BLaER1 (cell line): Measurements from ENCODE around the gene ARHGEF33.

Source experiments
- H3K27ac ChIP-seq: shearing (Covaris generic); formaldehyde crosslinking; 2 replicates; pipeline ENCODE4 v1.8.1; 2022
- H3K27me3 ChIP-seq: shearing (Covaris generic); formaldehyde crosslinking; 2 replicates; pipeline ENCODE4 v1.8.1; 2022
- H3K36me3 ChIP-seq: shearing (Covaris generic); formaldehyde crosslinking; 2 replicates; pipeline ENCODE4 v1.8.1; 2022
- H3K4me1 ChIP-seq: shearing (Covaris generic); formaldehyde crosslinking; 2 replicates; pipeline ENCODE4 v1.8.1; 2022
- H3K4me2 ChIP-seq: shearing (Covaris generic); formaldehyde crosslinking; 2 replicates; pipeline ENCODE4 v1.8.1; 2022
- H3K4me3 ChIP-seq: shearing (Covaris generic); formaldehyde crosslinking; 2 replicates; pipeline ENCODE4 v1.8.1; 2022
- H3K9ac ChIP-seq: shearing (Covaris generic); formaldehyde crosslinking; 2 replicates; pipeline ENCODE4 v1.8.1; 2022
- H3K9me3 ChIP-seq: shearing (Covaris generic); formaldehyde crosslinking; 2 replicates; pipeline ENCODE4 v1.8.1; 2022
- H4K20me1 ChIP-seq: shearing (Covaris generic); formaldehyde crosslinking; 2 replicates; pipeline ENCODE4 v1.8.1; 2022
- Cebpa-rat ChIP-seq: shearing (Covaris generic); IDR thresholded peaks from 2 replicates; pipeline ENCODE4 v1.8.1; 2022

The ARHGEF33 gene

GRCh38 chr2:38907242-38907641, 17.6 kb downstream of the ARHGEF33 start:
- H3K36me3 ChIP-seq: no peaks in the 10 kb centered on the region
- TF ChIP-seq Cebpa-rat: no peak
- H3K9me3 ChIP-seq: no peaks in the 10 kb centered on the region
- H3K27me3 ChIP-seq: no peaks in the 10 kb centered on the region
- H3K4me1 ChIP-seq: no peaks in the 10 kb centered on the region
- no peak overlapping the region for H3K4me2 ChIP-seq
- H3K9ac ChIP-seq: no peak overlapping the region
- no peaks in the 10 kb centered on the region for H4K20me1 ChIP-seq
- no peak overlapping the region for H3K27ac ChIP-seq
- H3K4me3 ChIP-seq: no peak overlapping the region

- Histone ChIP-seq H3K4me3 (no peak overlapping the region), H3K4me2 (no peak overlapping the region), H3K36me3 (no peaks in the 10 kb centered on the region), H3K27me3 (no peaks in the 10 kb centered on the region), H4K20me1 (no peaks in the 10 kb centered on the region), H3K9me3 (no peaks in the 10 kb centered on the region), H3K4me1 (no peaks in the 10 kb centered on the region), H3K9ac (no peak overlapping the region), H3K27ac (no peak overlapping the region)
- no peak for TF ChIP-seq Cebpa-rat
Measured at GRCh38 chr2:38907743-38908562, 18.3 kb downstream of the ARHGEF33 start.

DNA sequence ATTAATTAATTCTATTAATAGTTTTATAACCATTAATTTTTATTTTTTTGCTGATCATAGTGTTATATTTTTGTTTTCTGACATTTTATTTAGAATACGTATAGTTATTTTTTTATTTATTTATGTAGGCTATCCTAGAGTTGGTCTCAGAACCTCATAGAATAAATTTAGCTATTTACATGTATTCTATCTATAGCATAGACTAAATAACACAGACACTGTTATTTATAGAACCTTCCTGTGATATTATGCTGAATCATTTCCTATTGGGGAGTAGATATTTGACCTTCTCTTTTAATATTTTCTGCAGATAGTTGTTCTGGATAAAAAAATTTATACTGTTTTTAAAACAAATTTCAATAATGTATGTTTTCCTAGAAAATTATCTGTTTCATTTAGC, 20.2 kb downstream of the ARHGEF33 start:
- Histone ChIP-seq H4K20me1 (no peaks in the 10 kb centered on the region), H3K4me1 (no peaks in the 10 kb centered on the region), H3K4me3 (no peak overlapping the region), H3K9ac (no peak overlapping the region), H3K27ac (no peak overlapping the region), H3K36me3 (no peaks in the 10 kb centered on the region), H3K27me3 (no peaks in the 10 kb centered on the region), H3K4me2 (no peak overlapping the region), H3K9me3 (no peaks in the 10 kb centered on the region)
- no peak for TF ChIP-seq Cebpa-rat

DNA sequence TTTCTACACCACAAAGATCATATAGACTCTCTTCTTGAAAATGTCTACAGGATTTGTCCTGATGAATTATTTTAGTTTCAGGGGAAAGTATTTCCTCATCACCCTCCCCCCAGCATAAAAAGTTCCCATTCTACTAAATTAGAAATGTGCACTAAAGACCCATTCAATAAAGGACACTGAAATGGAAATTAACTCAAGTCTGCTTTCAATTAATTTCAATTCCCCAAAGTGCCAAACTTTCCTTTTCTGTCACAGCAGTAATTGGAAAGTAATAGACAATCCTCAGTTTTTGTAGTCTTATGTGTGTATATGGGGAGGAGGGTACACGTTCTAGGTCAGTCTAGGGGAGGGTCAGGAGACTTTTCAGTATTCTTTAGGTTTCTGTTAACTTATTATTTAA, 21.5 kb downstream of the ARHGEF33 start:
- Histone ChIP-seq H3K9ac (no peak overlapping the region), H3K4me2 (no peak overlapping the region)
- TF ChIP-seq Cebpa-rat: no peak

GRCh38 chr2:38912619-38913018, 22.9 kb downstream of the ARHGEF33 start:
- Histone ChIP-seq H3K27ac (no peak overlapping the region), H3K36me3 (no peaks in the 10 kb centered on the region), H3K4me1 (no peaks in the 10 kb centered on the region), H3K4me2 (no peak overlapping the region), H3K9me3 (no peaks in the 10 kb centered on the region), H4K20me1 (no peaks in the 10 kb centered on the region), H3K9ac (no peak overlapping the region), H3K27me3 (no peaks in the 10 kb centered on the region), H3K4me3 (no peak overlapping the region)
- no peak for TF ChIP-seq Cebpa-rat

More for the DNA sequence above, 21.5 kb downstream of the ARHGEF33 start:
- no peak overlapping the region for H3K27ac ChIP-seq
- no peaks in the 10 kb centered on the region for H3K27me3 ChIP-seq
- no peaks in the 10 kb centered on the region for H3K4me1 ChIP-seq
- no peaks in the 10 kb centered on the region for H3K36me3 ChIP-seq
- H3K9me3 ChIP-seq: no peaks in the 10 kb centered on the region
- no peaks in the 10 kb centered on the region for H4K20me1 ChIP-seq
- H3K4me3 ChIP-seq: no peak overlapping the region

GRCh38 chr2:38922389-38922788, 32.7 kb downstream of the ARHGEF33 start:
- Histone ChIP-seq H3K36me3 (no peaks in the 10 kb centered on the region), H3K4me2 (no peak overlapping the region), H3K9me3 (no peaks in the 10 kb centered on the region), H3K4me3 (no peak overlapping the region), H3K27me3 (no peaks in the 10 kb centered on the region), H3K27ac (no peak overlapping the region), H3K9ac (no peak overlapping the region), H3K4me1 (no peaks in the 10 kb centered on the region), H4K20me1 (no peaks in the 10 kb centered on the region)
- no peak for TF ChIP-seq Cebpa-rat

- Histone ChIP-seq H3K4me3 (no peak overlapping the region), H3K27ac (no peak overlapping the region), H4K20me1 (no peaks in the 10 kb centered on the region), H3K4me1 (no peaks in the 10 kb centered on the region), H3K27me3 (no peaks in the 10 kb centered on the region), H3K4me2 (no peak overlapping the region), H3K9me3 (no peaks in the 10 kb centered on the region), H3K36me3 (no peaks in the 10 kb centered on the region), H3K9ac (no peak overlapping the region)
- TF ChIP-seq Cebpa-rat: no peak
Measured at GRCh38 chr2:38922902-38923301, 33.2 kb downstream of the ARHGEF33 start.

- no peaks in the 10 kb centered on the region for H3K36me3 ChIP-seq
- no peak overlapping the region for H3K27ac ChIP-seq
- TF ChIP-seq Cebpa-rat: no peak
- H3K27me3 ChIP-seq: no peaks in the 10 kb centered on the region
- no peak overlapping the region for H3K9ac ChIP-seq
- no peaks in the 10 kb centered on the region for H3K4me1 ChIP-seq
- no peaks in the 10 kb centered on the region for H3K9me3 ChIP-seq
- no peaks in the 10 kb centered on the region for H4K20me1 ChIP-seq
- no peak overlapping the region for H3K4me2 ChIP-seq
- no peak overlapping the region for H3K4me3 ChIP-seq
Measured at GRCh38 chr2:38925982-38926381, 36.3 kb downstream of the ARHGEF33 start.

DNA sequence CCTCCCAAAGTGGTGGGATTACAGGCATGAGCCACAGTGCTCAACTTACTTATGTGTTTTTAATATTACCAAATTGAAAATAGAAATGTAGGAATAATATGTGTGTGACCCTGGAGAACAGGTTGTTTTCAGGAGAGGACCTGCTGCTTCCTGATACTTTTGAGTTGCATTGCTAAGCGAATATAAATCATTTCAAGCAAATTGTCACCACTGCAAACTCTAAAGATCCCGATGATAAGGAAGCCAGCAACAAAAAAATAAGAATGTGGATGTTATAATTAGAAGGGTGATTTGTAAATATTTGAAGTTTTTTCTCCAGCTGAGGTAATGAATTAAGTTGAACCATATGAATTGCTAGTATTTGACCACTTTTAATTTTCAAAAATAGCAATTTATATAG, 40.9 kb downstream of the ARHGEF33 start:
- Histone ChIP-seq H3K4me2 (no peak overlapping the region), H3K9ac (no peak overlapping the region), H4K20me1 (no peaks in the 10 kb centered on the region), H3K4me1 (0 out of 2 replicates have a peak, but pooled peaks cover 4% of the 10 kb centered on the region), H3K27ac (no peak overlapping the region), H3K36me3 (no peaks in the 10 kb centered on the region), H3K27me3 (no peaks in the 10 kb centered on the region), H3K9me3 (no peaks in the 10 kb centered on the region), H3K4me3 (no peak overlapping the region)
- TF ChIP-seq Cebpa-rat: no peak

DNA sequence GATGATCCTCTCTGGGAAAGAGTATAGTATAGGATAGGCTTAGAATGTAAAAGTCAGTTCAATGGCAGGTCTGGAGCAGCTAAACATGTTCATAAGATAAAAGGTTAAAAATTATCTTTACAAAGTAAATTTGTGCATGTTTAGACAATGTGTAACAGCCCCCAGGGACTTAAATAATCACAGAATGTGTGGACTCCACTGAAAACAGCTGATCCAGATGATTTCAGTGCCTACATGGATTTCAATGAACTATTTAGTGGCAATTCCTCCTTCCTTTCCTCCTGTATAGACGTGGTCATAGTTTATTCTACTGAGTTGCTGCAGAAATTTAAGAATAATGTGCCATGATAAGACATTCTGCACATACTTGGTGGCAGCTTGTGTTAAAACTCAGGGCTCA, 42.9 kb downstream of the ARHGEF33 start:
- no peak for TF ChIP-seq Cebpa-rat
- 0 out of 2 replicates have a peak, but pooled peaks cover 4% of the 10 kb centered on the region for H3K4me1 ChIP-seq
- no peaks in the 10 kb centered on the region for H3K9me3 ChIP-seq
- no peaks in the 10 kb centered on the region for H4K20me1 ChIP-seq
- no peaks in the 10 kb centered on the region for H3K27me3 ChIP-seq
- no peak overlapping the region for H3K4me3 ChIP-seq
- no peak overlapping the region for H3K27ac ChIP-seq
- no peaks in the 10 kb centered on the region for H3K36me3 ChIP-seq
- H3K4me2 ChIP-seq: no peak overlapping the region
- H3K9ac ChIP-seq: no peak overlapping the region
